ENCODE results near the gene NMNAT3.

NMNAT3 gene

GRCh38 chr3:139534455-139534812, 143.3 kb downstream of the NMNAT3 start:
- H3K27ac ChIP-seq: peak overlapping the region; percentile 89
- no peak for TF ChIP-seq CTCF (conservative IDR thresholded peaks at IDR 0.05; ENCODE audit: low read depth)
- POLR2A ChIA-PET (ENCODE audit: low non-redundant PET): interaction anchor here (0.5 kb wide), 1 partner anchor 155 kb away, joined by 3 read pairs; no protein-coding TSS in a partner anchor
- CTCF ChIA-PET: interaction anchor here (0.6 to 1.5 kb wide), 7 partner anchors 9 to 1839 kb away, joined by 3 to 5 read pairs (median 3); no protein-coding TSS in a partner anchor
- DNase-seq (ENCODE audit: low spot score): peak; percentile 71

GRCh38 chr3:139533781-139534454, 143.9 kb downstream of the NMNAT3 start:
- ChIA-PET CTCF (interaction anchor here (0.6 to 1.5 kb wide), 5 partner anchors 8 to 1712 kb away, joined by 3 to 5 read pairs (median 3); no protein-coding TSS in a partner anchor), POLR2A (ENCODE audit: low non-redundant PET) (no interaction called here)
- no peak for TF ChIP-seq CTCF (conservative IDR thresholded peaks at IDR 0.05; ENCODE audit: low read depth)
- peak; percentile 41 for DNase-seq (ENCODE audit: low spot score)
- H3K27ac ChIP-seq: peak overlapping the region; percentile 89

GRCh38 chr3:139532976-139533375, 144.8 kb downstream of the NMNAT3 start:
- no peak for TF ChIP-seq CTCF (conservative IDR thresholded peaks at IDR 0.05; ENCODE audit: low read depth)
- POLR2A ChIA-PET (ENCODE audit: low non-redundant PET): no interaction called here
- H3K27ac ChIP-seq: no peak overlapping the region
- DNase-seq (ENCODE audit: low spot score): no peak
- CTCF ChIA-PET: interaction anchor here (0.6 kb wide), 2 partner anchors 11 to 685 kb away, joined by 3 read pairs; no protein-coding TSS in a partner anchor

- no peak overlapping the region for H3K27ac ChIP-seq
- DNase-seq (ENCODE audit: low spot score): no peak
- POLR2A ChIA-PET (ENCODE audit: low non-redundant PET): no interaction called here
- CTCF ChIA-PET: interaction anchor here (0.8 kb wide), 1 partner anchor 32 kb away, joined by 3 read pairs; no protein-coding TSS in a partner anchor
- TF ChIP-seq CTCF (conservative IDR thresholded peaks at IDR 0.05; ENCODE audit: low read depth): no peak
Measured at GRCh38 chr3:139530717-139531116, 147.1 kb downstream of the NMNAT3 start.

GRCh38 chr3:139529662-139530061, 148.1 kb downstream of the NMNAT3 start:
- no peak for TF ChIP-seq CTCF (conservative IDR thresholded peaks at IDR 0.05; ENCODE audit: low read depth)
- CTCF ChIA-PET: interaction anchor here (0.6 kb wide), 1 partner anchor 8 kb away, joined by 6 read pairs; no protein-coding TSS in a partner anchor
- no peak for DNase-seq (ENCODE audit: low spot score)
- POLR2A ChIA-PET (ENCODE audit: low non-redundant PET): no interaction called here
- no peak overlapping the region for H3K27ac ChIP-seq

- TF ChIP-seq CTCF (conservative IDR thresholded peaks at IDR 0.05; ENCODE audit: low read depth): no peak
- no peak overlapping the region for H3K27ac ChIP-seq
- ChIA-PET POLR2A (ENCODE audit: low non-redundant PET) (no interaction called here), CTCF (interaction anchor here (0.7 kb wide), 1 partner anchor 406 kb away, joined by 3 read pairs; the partner anchor contains the start of gene CLSTN2)
- DNase-seq (ENCODE audit: low spot score): no peak
Measured at GRCh38 chr3:139528924-139529323, 148.8 kb downstream of the NMNAT3 start.

Measured in RWPE1 (cell line).